HepG2 (cell line): ENCODE results near the gene RBBP8NL.
A peak's percentile ranks its signal among the peaks of the same experiment; 100 is the strongest.

Source experiments
- EP300 ChIP-seq, 3 experiments: sonication (generic) in 1 of 3; formaldehyde crosslinking in 1 of 3; IDR thresholded peaks; 2 replicates each; pipeline versions ENCODE4 v1.5.1 to v1.6.1; 2011 to 2020; ENCODE audit warnings: low read depth in 2 of 3, low read length in 2 of 3, borderline replicate concordance in 1 of 3, improper control_type of control experiment in 1 of 3, mild to moderate bottlenecking in 1 of 3, missing genetic modification reagents in 1 of 3, moderate library complexity in 1 of 3
- FOSL2 ChIP-seq: sonication (generic); formaldehyde crosslinking; IDR thresholded peaks from 2 replicates; pipeline ENCODE4 v1.4.0; 2020; ENCODE audit warnings: missing genetic modification reagents
- KAT7 ChIP-seq: IDR thresholded peaks from 2 replicates; pipeline ENCODE4 v1.6.1; 2018; ENCODE audit warnings: borderline replicate concordance, missing compliant biosample characterization
- MYC ChIP-seq: sonication (generic); formaldehyde crosslinking; IDR thresholded peaks from 2 replicates; pipeline ENCODE4 v1.9.0; 2021; ENCODE audit warnings: missing genetic modification reagents, borderline replicate concordance
- RFXANK ChIP-seq: IDR thresholded peaks from 2 replicates; pipeline ENCODE4 v1.6.1; 2016
- SNAPC2 ChIP-seq: sonication (generic); formaldehyde crosslinking; IDR thresholded peaks from 2 replicates; pipeline ENCODE4 v1.8.1; 2022; ENCODE audit warnings: mild to moderate bottlenecking, missing genetic modification reagents
- ZNF780A ChIP-seq: sonication (generic); formaldehyde crosslinking; IDR thresholded peaks from 2 replicates; pipeline ENCODE4 v1.8.0; 2022; ENCODE audit warnings: mild to moderate bottlenecking, missing genetic modification reagents, moderate library complexity
- TF ChIP-seq, protein P1 (sequence below): sonication (generic); formaldehyde crosslinking; conservative IDR thresholded peaks from 2 replicates; pipeline ENCODE4 v1.8.0; 2022; ENCODE audit warnings: missing genetic modification reagents
- TF ChIP-seq, protein P2 (sequence below): sonication (generic); formaldehyde crosslinking; IDR thresholded peaks from 2 replicates; pipeline ENCODE4 v1.4.0; 2020; ENCODE audit warnings: missing genetic modification reagents

- TF ChIP-seq RFXANK (CRISPR knock-in tag) (no peak), MYC (CRISPR knock-in tag) (0 out of 2 replicates have a peak, but pooled peaks have one; percentile 13), SNAPC2 (CRISPR knock-in tag) (no peak), ZNF780A (CRISPR knock-in tag) (no peak), FOSL2 (CRISPR knock-in tag) (no peak), KAT7 (CRISPR knock-in tag) (no peak), EP300 (IDR thresholded peaks at IDR 0.05; ENCODE audit: low read depth in 2 of 2, low read length in 2 of 2) (no peak), EP300 (CRISPR knock-in tag; IDR thresholded peaks at IDR 0.05; ENCODE audit: borderline replicate concordance) (no peak)
- TF ChIP-seq, protein P1, sequence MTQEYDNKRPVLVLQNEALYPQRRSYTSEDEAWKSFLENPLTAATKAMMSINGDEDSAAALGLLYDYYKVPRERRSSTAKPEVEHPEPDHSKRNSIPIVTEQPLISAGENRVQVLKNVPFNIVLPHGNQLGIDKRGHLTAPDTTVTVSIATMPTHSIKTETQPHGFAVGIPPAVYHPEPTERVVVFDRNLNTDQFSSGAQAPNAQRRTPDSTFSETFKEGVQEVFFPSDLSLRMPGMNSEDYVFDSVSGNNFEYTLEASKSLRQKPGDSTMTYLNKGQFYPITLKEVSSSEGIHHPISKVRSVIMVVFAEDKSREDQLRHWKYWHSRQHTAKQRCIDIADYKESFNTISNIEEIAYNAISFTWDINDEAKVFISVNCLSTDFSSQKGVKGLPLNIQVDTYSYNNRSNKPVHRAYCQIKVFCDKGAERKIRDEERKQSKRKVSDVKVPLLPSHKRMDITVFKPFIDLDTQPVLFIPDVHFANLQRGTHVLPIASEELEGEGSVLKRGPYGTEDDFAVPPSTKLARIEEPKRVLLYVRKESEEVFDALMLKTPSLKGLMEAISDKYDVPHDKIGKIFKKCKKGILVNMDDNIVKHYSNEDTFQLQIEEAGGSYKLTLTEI (CRISPR knock-in tag) = no peak
- TF ChIP-seq, protein P2, sequence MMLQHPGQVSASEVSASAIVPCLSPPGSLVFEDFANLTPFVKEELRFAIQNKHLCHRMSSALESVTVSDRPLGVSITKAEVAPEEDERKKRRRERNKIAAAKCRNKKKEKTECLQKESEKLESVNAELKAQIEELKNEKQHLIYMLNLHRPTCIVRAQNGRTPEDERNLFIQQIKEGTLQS (CRISPR knock-in tag) = no peak; the same call in 1 of the 2 replicates
These were observed 57.6 kb downstream of the RBBP8NL start for GRCh38 chr20:62369815-62370114.
